Left renal cortex interstitium (tissue), 4 donors: ENCODE measurements around the gene PSMD6. TPM values are rescaled to one million over a fixed set of nuclear protein-coding genes. Genes with fewer than 3 reads are reported as not detected.

Source experiments
- DNase-seq, 4 donors: peaks; one replicate each; pipeline ENCODE4 v3.0.0-alpha.2; 2013; ENCODE audit warnings: low read depth in 4 of 4, low spot score in 2 of 4, missing footprints in 1 of 4
- polyA plus RNA-seq, 4 donors: library from polyadenylated mRNA; unstranded; fragments of 120-200 nt; gene quantifications; one replicate each; pipeline ENCODE4 v1.2.1, GENCODE V29; 2013; ENCODE audit not compliant: insufficient read length in 4 of 4

The PSMD6 gene
- polyA plus RNA-seq, 4 donors, result 109 to 132 (median 112) TPM

GRCh38 chr3:64046996-64047594, 23.8 kb upstream of the PSMD6 start:
- no peak for DNase-seq

- no peak for DNase-seq
Observed at GRCh38 chr3:64046592-64046991, 23.3 kb upstream of the PSMD6 start.

GRCh38 chr3:64042952-64043351, 19.7 kb upstream of the PSMD6 start:
- no peak for DNase-seq

GRCh38 chr3:64039981-64040733, 16.9 kb upstream of the PSMD6 start:
- no peak for DNase-seq

- DNase-seq, result no peak
Observed at GRCh38 chr3:64039332-64039731, 16.0 kb upstream of the PSMD6 start.

- DNase-seq, result no peak
Observed at GRCh38 chr3:64038253-64038767, 15.0 kb upstream of the PSMD6 start.

- no peak for DNase-seq
Observed at GRCh38 chr3:64037084-64037483, 13.8 kb upstream of the PSMD6 start.

GRCh38 chr3:64033069-64033468, 9.8 kb upstream of the PSMD6 start:
- no peak for DNase-seq

GRCh38 chr3:64031540-64032508, 8.5 kb upstream of the PSMD6 start:
- peak in 2 of 4 donors; percentile 28 to 31 for DNase-seq

GRCh38 chr3:64030741-64031140, 7.4 kb upstream of the PSMD6 start:
- peak in 3 of 4 donors; percentile 29 to 62 (median 34) for DNase-seq

- no peak for DNase-seq
Observed at GRCh38 chr3:64029287-64029686, 6.0 kb upstream of the PSMD6 start.

GRCh38 chr3:64028754-64029153, 5.5 kb upstream of the PSMD6 start:
- no peak for DNase-seq

GRCh38 chr3:64027658-64028057, 4.4 kb upstream of the PSMD6 start:
- DNase-seq, result no peak

- no peak for DNase-seq
Observed at GRCh38 chr3:64026346-64026745, 3.1 kb upstream of the PSMD6 start.

- DNase-seq, result no peak
Observed at GRCh38 chr3:64023861-64024223, 548 bp upstream of the PSMD6 start.

GRCh38 chr3:64022451-64023186, 675 bp downstream of the PSMD6 start:
- no peak for DNase-seq

- DNase-seq, result no peak
Observed at GRCh38 chr3:64021922-64022321, 1.4 kb downstream of the PSMD6 start.

- DNase-seq, result no peak
Observed at GRCh38 chr3:64019879-64020278, 3.4 kb downstream of the PSMD6 start.

GRCh38 chr3:64019271-64019670, 4.0 kb downstream of the PSMD6 start:
- no peak for DNase-seq

- DNase-seq, result no peak
Observed at GRCh38 chr3:64016941-64017620, 6.2 kb downstream of the PSMD6 start.
